Activated CD4-positive, alpha-beta T cell treated with anti-CD3 and anti-CD28 coated beads for 4 hours (primary cell): ENCODE data around the gene AFG3L2.

ENCODE experiments used
- DNase-seq, 2 donors: peaks; one replicate each; pipeline ENCODE4 v3.0.0-alpha.2; 2020

The AFG3L2 gene

GRCh38 chr18:12318857-12319256 lies 58.2 kb downstream of the AFG3L2 start:
- DNase-seq: no peak

GRCh38 chr18:12318334-12318697 lies 58.7 kb downstream of the AFG3L2 start:
- DNase-seq: no peak

GRCh38 chr18:12317664-12318333 lies 59.2 kb downstream of the AFG3L2 start:
- no peak for DNase-seq

GRCh38 chr18:12315911-12316310 lies 61.1 kb downstream of the AFG3L2 start:
- no peak for DNase-seq

- no peak for DNase-seq
These were observed 61.5 kb downstream of the AFG3L2 start for GRCh38 chr18:12315490-12315889.

- DNase-seq: no peak
These were observed 62.3 kb downstream of the AFG3L2 start for GRCh38 chr18:12314591-12315305.

GRCh38 chr18:12313530-12314245 lies 63.3 kb downstream of the AFG3L2 start:
- no peak for DNase-seq

- no peak for DNase-seq
These were observed 64.1 kb downstream of the AFG3L2 start for GRCh38 chr18:12312976-12313375.

- no peak for DNase-seq
These were observed 66.3 kb downstream of the AFG3L2 start for GRCh38 chr18:12310762-12311161.

- no peak for DNase-seq
These were observed 67.3 kb downstream of the AFG3L2 start for GRCh38 chr18:12309683-12310198.

GRCh38 chr18:12308386-12309100 lies 68.5 kb downstream of the AFG3L2 start:
- no peak for DNase-seq

- DNase-seq: no peak
These were observed 69.2 kb downstream of the AFG3L2 start, which contains the start of gene TUBB6 for GRCh38 chr18:12307701-12308385. TUBB6 (plus strand) TSS chr18:12308241; CDS start chr18:12308293, 52 bp downstream.

- no peak for DNase-seq
These were observed 70.0 kb downstream of the AFG3L2 start for GRCh38 chr18:12306752-12307700.

GRCh38 chr18:12305930-12306629 lies 70.9 kb downstream of the AFG3L2 start:
- DNase-seq: no peak

GRCh38 chr18:12305211-12305610 lies 71.8 kb downstream of the AFG3L2 start:
- no peak for DNase-seq

GRCh38 chr18:12304351-12305210 lies 72.4 kb downstream of the AFG3L2 start:
- no peak for DNase-seq

GRCh38 chr18:12302391-12303147 lies 74.5 kb downstream of the AFG3L2 start:
- no peak for DNase-seq

- DNase-seq: no peak
These were observed 75.6 kb downstream of the AFG3L2 start for GRCh38 chr18:12301263-12302005.
